Measurements from ENCODE around the gene RGP1.

Gene RGP1

DNA sequence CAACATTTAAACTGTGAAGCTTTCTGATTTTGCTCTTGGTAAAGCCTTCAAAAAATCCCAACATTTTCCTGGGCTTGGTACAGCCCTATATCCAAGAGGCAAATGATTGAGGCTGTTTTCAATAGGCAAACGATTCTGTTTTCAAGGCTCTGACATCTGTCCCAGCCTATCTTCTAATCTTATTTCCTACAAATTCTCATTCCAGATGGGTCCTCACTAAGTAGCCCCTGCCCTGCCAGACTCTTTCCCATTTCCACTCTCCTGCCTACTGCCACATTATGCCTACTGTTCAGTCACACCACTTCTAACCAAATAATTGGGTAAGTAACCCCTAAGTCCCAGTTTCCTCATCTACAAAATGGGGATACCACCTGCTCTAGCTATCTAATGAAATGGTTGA is 3.5 kb upstream of the RGP1 start:
- DNase-seq, result peak; percentile 53

DNA sequence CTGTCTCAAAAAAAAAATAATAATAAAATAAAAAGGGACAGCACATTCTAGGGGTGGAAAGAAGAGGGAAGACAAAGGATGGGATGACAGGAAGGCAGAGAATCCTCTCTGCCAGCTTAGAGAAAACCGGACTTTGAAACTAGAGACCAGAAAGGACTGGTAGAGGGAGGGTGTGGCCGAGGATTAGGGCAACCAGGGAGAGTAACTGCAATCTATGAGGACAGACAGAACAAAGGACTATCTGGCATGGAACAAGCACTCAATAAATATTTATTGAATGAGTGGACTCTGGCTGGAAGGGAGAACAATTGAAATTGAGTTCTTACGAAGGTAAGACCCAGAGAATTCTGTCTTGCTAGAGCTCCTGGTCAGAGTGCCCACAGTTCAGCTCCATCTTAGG is 2.5 kb upstream of the RGP1 start:
- DNase-seq, result peak; percentile 18

DNA sequence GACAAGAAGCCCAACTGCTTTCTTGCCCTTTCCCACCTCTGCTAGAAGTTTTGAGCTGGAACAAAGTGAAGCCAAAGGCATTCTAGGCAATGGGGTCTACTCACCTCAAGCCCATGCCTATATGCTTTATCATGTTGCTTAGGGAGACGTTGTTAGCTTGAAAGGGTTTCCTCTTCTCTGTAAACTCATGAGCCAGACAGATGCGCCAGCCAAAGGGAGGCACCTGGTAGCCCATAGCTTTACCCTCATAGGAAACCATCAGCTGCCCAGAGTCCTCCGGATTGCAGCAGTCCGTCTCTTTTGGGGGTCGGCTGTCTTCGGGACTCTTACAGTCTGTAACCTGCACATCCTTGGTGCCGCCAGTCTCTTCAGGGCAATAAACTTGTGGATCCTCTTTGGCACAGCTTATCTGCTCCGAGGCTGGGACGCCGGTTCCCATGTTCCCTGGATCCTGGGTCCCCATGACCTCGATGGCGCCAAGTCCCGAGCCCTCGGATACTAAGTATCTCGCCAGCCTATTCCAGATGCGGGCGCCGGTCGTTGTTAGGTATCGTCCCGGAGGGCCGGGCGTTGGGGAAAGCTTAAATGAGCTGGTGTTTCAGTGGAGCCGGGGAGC is 737 bp upstream of the RGP1 start:
- DNase-seq, result peak; percentile 47

DNA sequence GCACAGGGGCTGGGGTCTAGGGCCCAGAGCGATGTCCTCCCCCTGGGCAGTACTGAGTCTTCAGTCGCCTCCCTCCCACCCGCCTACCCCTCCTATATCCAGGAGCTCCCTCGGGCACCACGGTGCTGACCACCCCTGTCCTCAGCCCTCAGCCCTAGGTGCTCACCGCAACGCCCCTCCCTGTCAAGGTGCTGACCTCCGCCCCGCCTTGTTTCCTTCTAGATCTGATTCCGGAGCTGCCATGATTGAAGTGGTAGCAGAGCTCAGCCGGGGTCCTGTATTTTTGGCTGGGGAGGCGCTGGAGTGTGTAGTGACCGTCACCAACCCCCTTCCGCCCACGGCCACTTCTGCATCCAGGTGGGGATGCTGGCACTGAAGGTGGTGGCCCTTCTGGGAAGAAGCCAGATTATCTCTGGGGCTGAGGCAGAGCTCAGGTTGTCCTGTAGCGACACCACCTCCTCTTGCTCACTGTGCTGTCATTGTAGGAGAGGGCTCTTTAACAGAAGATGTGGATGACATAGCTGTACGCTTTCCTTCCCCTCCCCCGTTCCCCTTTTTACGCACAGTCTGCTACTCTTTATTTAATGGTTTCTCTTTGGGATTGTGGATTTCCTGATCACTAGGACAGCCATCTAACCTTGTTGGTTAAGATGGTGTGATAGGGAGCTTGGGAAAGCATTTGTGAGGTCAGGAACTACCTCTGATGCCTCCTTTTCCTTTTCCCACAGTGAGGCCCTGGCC is 598 bp downstream of the RGP1 start:
- DNase-seq, result peak; percentile 49

DNA sequence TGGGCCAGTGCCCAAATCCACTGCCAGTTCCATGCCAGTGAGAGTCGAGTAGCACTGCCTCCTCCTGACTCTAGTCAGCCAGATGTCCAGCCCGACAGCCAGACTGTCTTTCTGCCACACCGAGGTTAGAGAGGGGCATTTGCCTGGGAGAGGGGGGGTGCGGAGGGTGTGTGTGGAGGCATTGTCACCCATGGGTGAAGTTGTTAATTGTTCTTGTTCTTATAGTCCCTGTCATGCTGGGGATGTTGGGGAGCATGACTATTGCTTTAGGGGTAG is 1.1 kb downstream of the RGP1 start:
- DNase-seq, result no peak

DNA sequence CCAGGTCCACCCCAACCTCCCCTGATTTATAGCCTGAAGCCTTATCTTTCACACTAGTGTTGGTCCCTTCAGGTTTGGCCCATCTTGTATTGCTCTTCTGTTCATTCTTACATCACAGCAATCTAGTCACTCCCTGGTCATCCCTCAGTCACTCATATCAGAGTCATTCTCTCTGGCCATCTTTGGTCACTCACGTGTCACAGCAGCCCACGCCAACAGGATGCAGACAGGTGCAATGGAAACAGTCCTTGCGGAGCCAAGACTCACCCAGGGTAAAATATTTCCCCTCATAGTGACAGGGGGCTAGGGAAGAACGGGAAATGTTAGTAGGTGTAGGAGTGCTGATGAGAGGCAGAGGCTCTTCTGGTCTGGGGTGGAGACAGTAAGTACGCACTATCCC is 4.4 kb downstream of the RGP1 start:
- no peak for DNase-seq

DNA sequence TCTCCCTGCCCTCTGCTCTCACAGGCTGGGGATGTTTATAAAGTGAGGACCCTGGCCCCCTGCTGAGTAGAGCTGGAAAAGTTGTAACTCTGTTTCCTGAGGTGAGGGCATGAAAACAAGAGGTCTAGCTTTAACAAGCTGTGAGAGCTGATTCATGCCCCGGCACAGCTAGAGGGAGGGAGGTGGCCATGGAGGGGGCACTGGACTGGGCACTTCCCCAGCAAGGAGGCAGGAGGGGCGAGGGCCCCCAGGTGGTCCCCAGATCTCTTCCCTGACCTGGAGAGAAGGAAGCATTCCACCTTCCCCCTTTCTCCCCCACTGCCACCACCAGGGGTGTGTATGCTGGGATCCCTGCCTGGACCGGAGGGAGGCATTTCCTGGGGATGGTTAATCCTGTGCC is 5.2 kb downstream of the RGP1 start, which contains the start of gene MSMP:
Gene MSMP (minus strand): TSS at position 13 of the 400 bp plus-strand sequence. CDS start 147 bp downstream, outside the sequence.
- no peak for DNase-seq

DNA sequence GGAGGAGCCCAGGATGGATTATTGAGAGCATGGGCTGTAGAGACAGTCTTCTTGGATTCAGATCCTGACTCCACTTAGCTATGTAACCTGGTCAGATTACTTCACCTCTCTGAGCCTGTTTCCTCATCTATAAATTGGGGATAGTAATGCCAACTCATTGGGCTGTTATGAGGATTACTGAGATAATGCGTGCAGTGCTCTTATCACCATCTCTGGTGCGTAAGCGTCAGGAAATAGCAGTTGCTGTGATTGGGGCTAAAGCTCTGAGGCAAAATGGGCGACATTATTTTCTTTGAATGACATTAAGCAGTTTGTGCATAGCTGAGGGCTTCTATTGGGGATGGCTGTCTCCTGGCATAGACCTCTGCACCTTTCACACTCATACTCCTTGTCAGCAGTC is 6.0 kb downstream of the RGP1 start:
- no peak for DNase-seq

DNA sequence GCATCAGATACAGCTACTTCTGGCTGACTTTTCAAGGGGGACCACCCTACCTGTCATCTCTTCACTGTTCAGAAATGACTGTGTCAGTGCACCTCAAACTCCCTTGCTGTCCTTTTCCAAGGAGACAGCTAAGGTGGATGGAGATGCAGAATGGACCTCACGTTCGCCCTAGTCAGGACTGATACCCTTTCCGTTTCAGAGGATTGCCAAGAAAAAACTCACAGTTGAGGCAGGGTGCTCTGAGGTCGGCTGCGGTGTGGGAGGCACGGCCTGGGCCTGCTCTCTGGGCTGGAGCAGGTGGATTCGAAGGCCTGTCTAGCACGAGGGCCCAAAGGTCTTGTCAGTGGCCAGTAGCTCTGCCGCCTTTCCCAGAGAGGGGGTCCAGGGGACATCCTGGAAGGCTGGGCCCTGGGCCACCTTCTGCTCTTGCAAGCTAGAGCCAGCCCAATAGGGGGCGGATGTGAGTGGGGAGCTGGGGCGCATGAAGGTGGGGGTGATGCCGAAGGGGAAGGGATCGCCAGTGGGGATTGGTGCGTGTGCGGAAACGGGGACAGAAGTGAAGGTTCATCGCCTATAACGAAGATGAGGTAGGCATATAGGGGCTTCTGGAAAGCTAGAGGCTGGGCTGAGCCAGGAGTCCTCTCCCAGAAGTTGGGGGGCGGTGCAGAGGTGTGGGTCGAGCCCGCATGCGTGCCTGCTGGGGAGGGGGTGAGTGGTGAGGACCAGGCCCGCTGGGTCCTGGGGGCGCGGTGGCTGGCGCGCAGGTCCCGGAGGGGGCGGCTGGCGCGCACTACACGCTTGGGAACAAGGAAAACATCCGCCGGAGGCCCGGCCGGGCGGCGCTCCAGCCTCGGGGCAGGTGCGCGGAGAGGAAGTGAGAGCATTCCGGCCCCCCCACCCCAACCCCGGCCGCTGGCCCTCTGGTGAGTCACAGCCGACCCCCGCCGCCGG is 7.5 kb downstream of the RGP1 start:
- peak; percentile 89 for DNase-seq

DNA sequence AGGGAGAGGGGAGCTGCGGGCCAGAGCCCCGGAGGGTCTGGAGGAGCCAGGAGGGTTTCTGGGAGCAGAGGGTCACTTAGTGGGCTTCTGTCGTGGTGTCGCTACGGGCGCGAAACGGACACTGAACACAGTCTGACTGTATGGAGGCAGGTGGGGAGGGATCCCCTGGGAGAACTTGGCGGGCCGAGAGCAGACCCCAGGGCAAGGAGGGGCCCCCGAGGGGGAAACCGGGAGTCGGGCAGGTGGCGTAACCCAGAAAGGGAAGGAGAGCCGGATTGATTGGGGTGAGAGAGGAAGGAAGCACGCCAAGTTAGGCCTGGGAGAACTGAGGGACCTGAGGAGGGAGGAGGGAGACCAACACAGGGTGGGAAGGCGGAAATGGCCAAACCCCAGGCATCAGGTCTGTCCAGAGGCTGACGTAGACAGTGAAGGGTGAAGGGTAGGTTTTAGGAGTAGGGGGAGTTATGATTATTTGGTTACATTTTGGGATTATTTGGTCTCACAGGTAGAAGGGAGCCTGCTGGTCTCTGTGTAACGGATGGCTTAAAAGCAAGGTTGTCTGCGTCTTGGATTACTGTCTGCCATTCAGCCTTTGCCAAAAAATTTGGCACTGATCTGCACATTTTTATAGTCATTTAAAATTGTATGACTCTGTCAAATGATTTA is 8.3 kb downstream of the RGP1 start:
- DNase-seq, result peak; percentile 89

DNA sequence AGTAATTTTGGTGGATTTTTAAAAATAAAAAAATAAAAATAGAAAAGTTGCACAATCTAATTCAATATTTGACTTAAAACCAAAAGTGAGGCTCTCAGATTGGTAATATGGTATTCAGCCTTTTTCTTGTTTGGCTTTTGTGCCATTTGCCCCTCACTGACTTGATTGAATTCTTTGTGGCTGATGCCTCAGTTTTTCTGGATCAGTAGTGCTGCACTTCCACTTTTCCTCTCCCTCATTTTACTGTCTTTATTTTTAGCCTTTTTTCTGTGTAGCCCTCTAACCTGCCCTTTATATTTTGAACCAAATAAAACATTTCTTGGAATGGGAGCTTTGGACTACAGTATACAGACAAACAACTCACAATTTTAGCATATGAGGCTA is 8.8 kb downstream of the RGP1 start:
- DNase-seq, result no peak

DNA sequence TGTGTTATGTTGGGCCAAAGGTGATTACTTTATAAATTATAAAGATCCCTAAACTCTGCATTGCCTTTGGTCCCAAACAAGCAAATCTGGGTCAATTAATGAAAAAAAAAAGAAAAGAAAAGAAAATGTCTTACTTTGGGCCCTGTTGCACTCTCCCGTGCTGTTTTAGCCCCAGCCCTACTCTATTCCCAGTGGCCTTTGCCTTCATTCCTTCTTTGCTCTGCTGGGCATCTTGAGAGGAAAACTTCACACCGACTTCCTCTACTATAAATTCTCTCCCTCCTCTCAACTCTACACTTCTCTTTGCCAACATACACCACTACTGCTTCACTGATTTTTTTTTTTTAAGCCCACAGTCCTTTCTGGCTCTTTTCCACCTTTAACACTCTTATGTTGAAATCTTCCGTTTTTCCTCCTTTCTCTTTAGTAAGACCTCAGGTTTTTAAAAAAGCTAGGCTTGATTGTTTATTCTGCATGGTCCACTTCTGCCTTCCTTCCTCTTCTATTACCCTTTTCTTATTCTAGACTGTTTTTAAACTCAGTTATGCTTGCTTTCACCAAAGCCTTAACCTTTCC is 9.5 kb downstream of the RGP1 start:
- no peak for DNase-seq

DNA sequence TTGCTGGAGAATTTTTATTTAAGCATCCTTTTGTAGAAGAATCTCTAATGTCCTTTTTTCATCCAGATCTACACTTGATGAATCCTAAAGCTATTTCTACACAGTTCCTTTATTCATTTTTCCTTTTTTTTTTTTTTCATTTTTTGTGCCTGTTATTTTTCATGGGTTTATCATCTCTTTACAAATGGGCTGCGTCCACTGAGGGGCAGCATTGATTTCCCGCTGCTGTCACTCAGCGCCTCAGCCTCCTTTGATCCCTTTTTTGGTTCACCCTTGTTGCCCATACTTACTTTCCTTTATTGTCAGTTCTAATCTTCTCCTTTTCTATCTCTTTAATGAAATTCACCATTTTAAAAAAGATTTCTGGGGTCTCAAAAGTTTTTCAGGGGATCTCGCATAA is 10.7 kb downstream of the RGP1 start:
- DNase-seq, result no peak

DNA sequence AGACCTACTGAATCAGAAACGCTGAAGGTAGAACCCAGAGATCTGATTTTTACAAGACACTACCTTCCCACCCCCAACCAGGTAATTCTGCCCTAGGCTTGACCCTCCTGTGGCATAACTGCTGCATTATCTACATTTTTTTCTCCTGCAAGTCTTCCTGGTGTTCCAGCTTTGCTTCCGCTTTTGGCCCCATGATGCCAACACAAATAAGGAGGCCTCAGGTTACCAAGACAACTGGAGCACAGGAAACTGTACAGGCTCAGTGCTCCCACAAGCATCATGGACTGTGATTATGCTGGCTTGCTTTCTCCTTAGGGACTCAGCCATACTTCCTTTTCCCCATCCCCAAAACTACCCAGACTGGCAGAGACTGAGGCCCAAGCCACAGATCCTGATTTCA is 11.6 kb downstream of the RGP1 start:
- DNase-seq, result peak; percentile 77

DNA sequence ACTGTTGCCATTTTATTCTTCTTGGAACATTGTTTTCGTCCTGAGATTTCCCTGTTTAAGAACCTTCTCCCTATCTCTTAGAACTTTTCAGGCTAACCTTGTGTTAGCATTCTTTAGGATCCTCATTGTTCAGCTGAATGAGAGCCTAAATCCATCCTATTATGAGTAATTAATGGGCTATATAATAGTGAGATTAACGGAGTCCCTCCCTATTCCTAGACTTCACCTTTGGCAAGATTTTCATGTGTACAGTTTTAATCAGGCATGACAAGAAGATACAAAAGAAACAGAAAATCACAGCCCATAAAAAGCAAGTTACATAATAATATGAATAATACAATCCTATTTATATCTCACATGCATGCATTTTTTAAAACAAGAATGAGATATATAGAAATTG is 14.1 kb downstream of the RGP1 start:
- no peak for DNase-seq

DNA sequence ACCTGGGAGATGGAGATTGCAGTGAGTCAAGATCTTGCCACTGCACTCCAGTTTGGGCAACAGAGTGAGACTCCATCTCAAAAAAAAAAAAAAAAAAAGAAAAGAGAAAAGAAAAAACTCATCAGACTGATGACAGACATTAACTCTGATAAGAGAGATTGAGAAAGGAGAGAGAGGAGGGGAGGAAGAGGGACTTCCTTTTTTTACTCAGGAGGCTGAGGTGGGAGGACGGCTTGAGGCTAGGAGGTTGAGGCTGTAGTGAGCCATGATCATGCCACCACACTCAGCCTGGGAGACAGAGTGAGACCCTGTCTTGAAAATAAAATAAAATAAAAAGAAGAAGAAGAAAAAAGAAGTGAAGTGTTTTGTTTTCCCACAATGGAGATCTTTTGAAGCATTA is 14.7 kb downstream of the RGP1 start:
- no peak for DNase-seq

DNA sequence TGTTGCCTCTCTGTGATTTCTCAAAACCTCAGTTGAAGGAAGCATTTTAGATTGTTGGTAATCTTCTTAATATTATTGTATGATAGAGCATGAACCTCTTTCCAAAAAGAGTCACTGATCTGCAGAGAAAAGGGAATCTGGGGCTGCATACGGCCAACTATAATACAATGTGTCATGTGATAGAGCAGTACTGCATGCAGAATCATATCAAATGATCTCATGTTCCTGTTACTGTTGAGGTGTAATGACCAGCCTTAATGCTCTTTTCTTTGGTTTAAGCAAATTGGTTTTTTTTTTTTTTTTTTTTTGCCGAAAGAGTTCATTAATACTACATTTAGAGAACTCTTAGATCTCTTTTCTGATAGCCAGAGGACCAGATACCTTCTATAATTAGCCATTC is 17.9 kb downstream of the RGP1 start:
- DNase-seq, result no peak

DNA sequence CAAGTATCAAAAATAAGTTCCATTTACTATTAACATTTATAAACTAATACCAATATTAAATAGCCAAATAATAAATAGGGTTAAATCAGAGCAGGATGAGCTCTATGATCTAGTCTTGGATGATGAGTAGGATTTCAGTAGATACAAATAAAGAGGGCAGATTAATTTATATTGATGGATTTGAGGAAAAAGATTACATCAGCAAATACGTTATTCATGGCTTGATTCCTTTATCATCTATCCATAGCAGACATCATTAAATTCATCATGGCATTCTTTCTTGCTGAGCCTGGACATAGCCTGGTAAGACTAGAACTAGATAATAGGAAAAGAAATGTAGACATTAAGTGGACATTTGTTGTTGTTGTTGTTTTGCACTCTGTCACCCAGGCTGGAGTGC is 18.4 kb downstream of the RGP1 start:
- no peak for DNase-seq

DNA sequence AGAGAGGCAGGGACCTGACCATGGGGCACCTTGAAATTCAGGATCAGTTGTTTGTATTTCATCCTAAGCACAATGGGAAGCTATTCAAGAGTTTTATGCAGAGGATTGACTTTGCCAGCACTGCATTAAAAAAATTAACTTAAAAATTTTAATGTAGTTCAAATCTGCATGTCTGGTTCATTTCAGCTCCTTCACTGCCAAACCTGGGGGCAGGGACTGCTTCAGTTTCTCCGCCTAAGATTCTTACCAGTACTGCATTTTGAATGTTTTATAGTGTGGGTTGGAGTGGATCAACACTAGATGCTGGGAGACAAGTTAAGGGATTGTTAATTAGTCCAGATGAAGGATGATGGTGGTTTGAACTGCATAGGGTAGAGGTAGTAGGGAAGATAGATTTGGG is 20.7 kb downstream of the RGP1 start:
- DNase-seq, result no peak

DNA sequence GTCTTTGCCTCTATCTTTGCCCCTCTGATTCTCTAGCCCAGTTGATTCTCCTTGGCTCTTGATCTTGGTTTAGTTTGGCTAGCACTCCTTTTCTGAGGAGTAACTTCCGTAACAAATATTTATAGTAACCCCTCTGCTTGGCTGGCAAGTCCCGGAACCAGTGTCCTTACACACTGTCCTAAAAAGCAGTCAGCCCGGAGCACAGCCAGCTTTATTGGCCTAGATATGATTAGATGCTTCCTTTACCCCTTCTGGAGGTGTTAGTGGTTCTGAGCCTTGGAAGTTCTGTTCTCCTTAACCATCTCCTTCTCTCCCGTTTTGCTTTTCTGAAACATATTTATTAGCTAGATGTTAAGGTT is 22.0 kb downstream of the RGP1 start:
- DNase-seq, result peak; percentile 43

DNA sequence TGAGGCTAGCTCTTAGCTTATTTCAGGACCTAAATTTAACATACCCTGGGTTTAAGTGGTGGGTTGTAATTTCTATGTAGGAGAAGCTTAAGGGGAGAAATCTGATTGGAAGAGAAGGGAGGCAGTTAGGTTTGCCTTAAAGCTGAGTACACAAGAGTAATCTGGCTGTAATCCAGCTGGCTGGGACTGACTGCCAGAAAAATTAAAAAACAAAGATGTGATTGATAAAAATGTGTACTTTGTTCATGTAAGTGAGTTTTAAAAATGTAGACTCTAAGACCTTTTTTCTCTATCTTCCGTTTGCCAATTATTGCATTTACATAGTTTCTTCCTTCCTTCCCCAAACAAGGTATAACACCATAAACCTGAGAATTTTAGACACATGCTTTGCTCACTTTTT is 22.4 kb downstream of the RGP1 start:
- peak; percentile 93 for DNase-seq

DNA sequence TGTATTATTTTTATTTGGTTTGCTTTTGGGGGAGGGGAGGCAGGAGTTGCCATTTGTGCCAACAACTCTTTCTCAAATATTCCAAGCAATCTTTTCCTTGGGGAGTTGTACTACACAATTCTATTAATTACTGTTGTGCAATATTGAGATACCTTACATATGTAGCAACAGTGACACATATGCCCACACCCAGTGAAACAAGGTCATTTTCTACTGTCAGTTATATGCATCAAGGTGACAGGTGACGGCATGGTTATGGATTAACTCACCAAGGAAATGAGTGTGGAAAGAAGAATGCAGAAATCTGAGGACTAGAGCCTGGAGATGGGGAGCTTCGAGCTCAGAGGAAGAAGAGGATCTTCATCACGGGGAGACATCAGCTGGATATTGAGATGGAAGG is 22.9 kb downstream of the RGP1 start:
- peak; percentile 85 for DNase-seq
